Measurements from ENCODE around the gene RAB9A. TPM values are rescaled to one million over a fixed set of nuclear protein-coding genes. Genes with fewer than 3 reads are reported as not detected.

RAB9A gene
- total and polyA plus RNA-seq, 2 of the 8 experiments (the other 6 are each of a cell fraction or from before 2014, with no cell fraction given) = 21.8 to 34.0 TPM

- CTCF ChIA-PET (ENCODE audit: partially characterized antibody) = interaction anchor here (1.0 kb wide), 1 partner anchor 147 kb away, joined by 3 read pairs; no protein-coding TSS in a partner anchor
- DNase-seq (ENCODE audit: low read depth in 1 of 2, low spot score in 2 of 2) (no peak), FAIRE-seq (no peak)
- Histone ChIP-seq H2BK15ac (ENCODE audit: low read length) (no peak overlapping the region), H3K27ac (ENCODE audit: low read depth, low read length) (no peak overlapping the region), H3K27me3 (replicated peaks in 1 of 4; ENCODE audit: control insufficient read depth in 3 of 4, extremely low read depth in 1 of 4, insufficient read depth in 3 of 4, low read length in 3 of 4) (no peaks in the 10 kb centered on the region), H2BK20ac (ENCODE audit: low read length) (no peak overlapping the region), H4K91ac (replicated peaks; ENCODE audit: insufficient read length, low read length) (no peak overlapping the region), H3K9me3 (ENCODE audit: insufficient read depth in 2 of 2, low read depth in 1 of 2, low read length in 1 of 2) (no peaks in the 10 kb centered on the region), H3K23ac (ENCODE audit: insufficient read length) (no peak overlapping the region), H2BK5ac (ENCODE audit: low read depth, low read length) (no peak overlapping the region), H3K9ac (replicated peaks in 1 of 4; ENCODE audit: extremely low read depth in 1 of 4, low read depth in 3 of 4, low read length in 3 of 4) (no peak overlapping the region), H3K4ac (replicated peaks; ENCODE audit: insufficient read length, low read depth, low read length) (no peak overlapping the region), H2AK5ac (ENCODE audit: low read depth, low read length) (no peak overlapping the region), H3K4me1 (replicated peaks in 1 of 4; ENCODE audit: control insufficient read depth in 3 of 4, insufficient read depth in 4 of 4, low read length in 3 of 4) (no peaks in the 10 kb centered on the region; a peak in 1 of 7 replicates), H3K56ac (replicated peaks; ENCODE audit: insufficient read length, low read depth, low read length) (no peak overlapping the region), H3K18ac (ENCODE audit: extremely low read depth, low read length) (no peak overlapping the region), H2BK120ac (replicated peaks; ENCODE audit: low read depth, low read length) (no peak overlapping the region), H3K14ac (ENCODE audit: insufficient read length) (no peak overlapping the region), H3K4me3 (ENCODE audit: extremely low read depth in 1 of 4, insufficient read depth in 2 of 4, low read depth in 3 of 4, low read length in 4 of 4) (peak overlapping the region in 3 of 4 experiments; percentile 43 to 77 (median 77); a peak in 6 of 8 replicates), H4K20me1 (replicated peaks in 1 of 2; ENCODE audit: control insufficient read depth in 1 of 2, insufficient read depth in 2 of 2, low read length in 2 of 2) (no peaks in the 10 kb centered on the region), H4K5ac (ENCODE audit: insufficient read length, low read depth, low read length) (no peak overlapping the region), H2BK12ac (ENCODE audit: low read depth, low read length) (no peak overlapping the region), H4K8ac (ENCODE audit: extremely low read depth, insufficient read depth, low read length) (no peak overlapping the region), H3K36me3 (ENCODE audit: control insufficient read depth in 2 of 4, insufficient read depth in 4 of 4, low read length in 3 of 4) (no peaks in the 10 kb centered on the region), H2AFZ (ENCODE audit: low read length) (no peak overlapping the region), H3K79me2 (ENCODE audit: control insufficient read depth in 1 of 2, insufficient read depth in 2 of 2, low read length in 2 of 2) (no peaks in the 10 kb centered on the region), H3K4me2 (ENCODE audit: insufficient read depth in 1 of 2, low read depth in 2 of 2, low read length in 2 of 2) (peak overlapping the region; percentile 70 to 93), H3K23me2 (ENCODE audit: low read depth, low read length) (peaks cover 2% of the 10 kb centered on the region; the same call in 1 of the 2 replicates), H3K79me1 (ENCODE audit: low read depth, low read length) (no peaks in the 10 kb centered on the region)
- TF ChIP-seq TAF7 (optimal IDR thresholded peaks at IDR 0.05; ENCODE audit: borderline replicate concordance, low read depth, low read length) (no peak), CHD1 (IDR thresholded peaks at IDR 0.05; ENCODE audit: low read depth, low read length) (no peak), BACH1 (IDR thresholded peaks at IDR 0.05; ENCODE audit: low read length) (no peak), KDM5A (IDR thresholded peaks at IDR 0.05; ENCODE audit: low read length) (no peak), EZH2 (IDR thresholded peaks at IDR 0.05; ENCODE audit: low read depth, low read length, severe bottlenecking) (no peak), PHF8 (conservative IDR thresholded peaks at IDR 0.05; ENCODE audit: low read depth, low read length) (no peak), ASH2L (IDR thresholded peaks at IDR 0.05; ENCODE audit: low read length) (no peak), EP300 (IDR thresholded peaks at IDR 0.05; ENCODE audit: borderline replicate concordance in 1 of 2, low read depth in 2 of 2, low read length in 2 of 2) (no peak), CHD2 (IDR thresholded peaks at IDR 0.05; ENCODE audit: low read length) (no peak), KDM4A (IDR thresholded peaks at IDR 0.05; ENCODE audit: low read depth, low read length, severe bottlenecking) (no peak)
- POLR2A ChIA-PET (ENCODE audit: partially characterized antibody) = no interaction called here
These were observed 34.8 kb upstream of the RAB9A start for GRCh38 chrX:13654116-13654515.

Data from H1 (cell line).